ENCODE data around the gene WASHC3.

The WASHC3 gene

DNA sequence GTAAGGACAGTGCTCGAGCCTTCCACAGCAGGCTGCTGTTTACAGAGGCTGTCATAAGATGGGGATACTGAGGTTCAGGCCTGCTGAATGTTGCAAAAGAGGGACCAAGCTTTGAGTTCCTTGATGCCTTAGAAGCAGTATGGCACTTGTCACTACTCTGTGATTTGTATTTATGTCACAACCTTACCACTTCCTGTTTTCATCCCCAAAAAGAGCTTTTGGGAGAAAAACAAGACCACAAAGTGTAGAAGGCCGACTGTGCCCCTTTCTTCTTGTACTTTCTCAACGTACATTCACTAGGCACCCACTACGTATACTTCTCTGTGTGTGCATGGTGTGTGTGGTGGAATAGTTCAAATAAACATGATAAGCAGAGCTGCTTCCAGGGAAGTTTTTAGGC is 94.3 kb downstream of the WASHC3 start:
- DNase-seq, result no peak

DNA sequence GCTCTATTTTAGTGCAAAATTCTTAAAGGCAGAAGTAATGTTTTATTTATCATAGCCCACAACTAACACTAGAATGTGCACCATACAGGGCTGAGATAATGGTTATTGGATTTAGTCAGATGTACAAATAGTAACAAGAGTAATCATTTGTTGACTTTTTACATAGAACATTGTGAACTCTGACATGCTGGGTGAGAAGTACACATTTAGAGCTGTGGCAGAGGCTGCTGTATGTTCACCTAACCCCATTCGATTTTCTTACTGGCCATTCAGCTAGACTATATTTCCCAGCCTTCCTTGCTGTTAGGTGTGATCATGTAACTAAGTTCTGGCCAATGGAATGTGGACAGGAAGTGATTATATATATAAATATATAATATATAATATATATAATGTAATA is 95.3 kb downstream of the WASHC3 start:
- no peak for DNase-seq

DNA sequence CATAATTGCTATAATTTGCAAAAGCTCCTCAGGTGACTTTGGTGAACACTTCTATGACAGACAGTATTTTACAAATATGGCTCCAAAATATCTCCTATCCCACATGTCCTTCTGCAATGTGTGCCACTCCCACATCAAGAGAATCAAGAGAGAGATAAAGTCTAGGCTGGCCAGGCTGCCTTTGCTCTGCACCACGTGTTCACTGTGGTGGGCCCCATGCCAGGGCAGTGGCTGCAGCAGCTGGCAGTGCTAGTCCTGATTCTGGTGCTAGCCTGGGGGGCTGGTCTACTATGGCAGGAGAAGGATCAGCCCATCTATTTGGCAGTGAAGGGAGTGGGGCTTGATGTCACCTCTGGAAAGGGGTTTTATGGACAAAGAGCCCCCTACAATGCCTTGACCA is 98.1 kb downstream of the WASHC3 start:
- no peak for DNase-seq

All from SIG-M5 (cell line).